WTC11 (cell line): ENCODE data around the gene KCNC4. TPM values are rescaled to one million over a fixed set of nuclear protein-coding genes. Genes with fewer than 3 reads are reported as not detected.

ENCODE experiments used
- ATAC-seq: fragments of 200-7000 bp; cut with Tn5 transposase; 2 replicates; pipeline ENCODE4 v1.10.0; 2021; ENCODE audit warnings: mild to moderate bottlenecking, moderate library complexity
- CTCF ChIA-PET: fragments of 300-600 bp; sonication (Branson Sonifier 250); formaldehyde crosslinking; loops from one replicate; lab custom pipeline; 2021; ENCODE audit warnings: antibody characterized with exemption; lab: Charles Lee
- POLR2A ChIA-PET: fragments of 350-600 bp; sonication (Branson Sonifier 250); formaldehyde crosslinking; loops from one replicate; lab custom pipeline; 2021; ENCODE audit warnings: antibody characterized with exemption; lab: Charles Lee
- DNase-seq: peaks from one replicate; pipeline ENCODE4 v3.0.0; 2021; ENCODE audit warnings: low spot score
- H3K27ac Mint-ChIP-seq: 2 replicates; pipeline ENCODE4 v1.8.0; 2021; ENCODE audit warnings: mixed read lengths
- H3K27me3 Mint-ChIP-seq: 2 replicates; pipeline ENCODE4 v1.8.0; 2021; ENCODE audit warnings: low read depth, mild to moderate bottlenecking, moderate library complexity, mixed read lengths
- H3K36me3 Mint-ChIP-seq: 2 replicates; pipeline ENCODE4 v1.8.0; 2021; ENCODE audit warnings: mixed read lengths
- H3K4me1 Mint-ChIP-seq: 2 replicates; pipeline ENCODE4 v1.8.0; 2022; ENCODE audit warnings: mixed read lengths
- H3K4me3 Mint-ChIP-seq: 2 replicates; pipeline ENCODE4 v1.8.0; 2021; ENCODE audit warnings: mild to moderate bottlenecking, moderate library complexity, mixed read lengths
- H3K9me3 Mint-ChIP-seq: 2 replicates; pipeline ENCODE4 v1.8.0; 2021; ENCODE audit warnings: mixed read lengths
- AR ChIP-seq: fragments of 250-450 bp; sonication (Bioruptor Pico); IDR thresholded peaks from 2 replicates; pipeline ENCODE4 v1.9.0; 2021; ENCODE audit warnings: mild to moderate bottlenecking
- CREM ChIP-seq: sonication (generic); formaldehyde crosslinking; IDR thresholded peaks from 2 replicates; pipeline ENCODE4 v1.8.1; 2022; ENCODE audit warnings: mild to moderate bottlenecking, missing genetic modification reagents, moderate library complexity
- ESRRA ChIP-seq: sonication (generic); formaldehyde crosslinking; IDR thresholded peaks from 2 replicates; pipeline ENCODE4 v1.8.1; 2022; ENCODE audit warnings: mild to moderate bottlenecking, missing genetic modification reagents, borderline replicate concordance
- HMGXB4 ChIP-seq: sonication (generic); formaldehyde crosslinking; IDR thresholded peaks from 2 replicates; pipeline ENCODE4 v1.8.1; 2023; ENCODE audit warnings: mild to moderate bottlenecking, moderate library complexity, missing genetic modification reagents
- NR1H2 ChIP-seq: sonication (generic); formaldehyde crosslinking; IDR thresholded peaks from 2 replicates; pipeline ENCODE4 v1.9.0; 2021; ENCODE audit warnings: mild to moderate bottlenecking, moderate library complexity, missing genetic modification reagents
- OVOL2 ChIP-seq: fragments of 250-450 bp; sonication (Bioruptor Pico); IDR thresholded peaks from 2 replicates; pipeline ENCODE4 v1.9.0; 2021; ENCODE audit warnings: mild to moderate bottlenecking, borderline replicate concordance
- TCF7 ChIP-seq: sonication (generic); formaldehyde crosslinking; IDR thresholded peaks from 2 replicates; pipeline ENCODE4 v1.8.0; 2022; ENCODE audit warnings: mild to moderate bottlenecking, low read depth, missing genetic modification reagents, moderate library complexity
- ZNF219 ChIP-seq: sonication (generic); formaldehyde crosslinking; IDR thresholded peaks from 2 replicates; pipeline ENCODE4 v1.8.0; 2023; ENCODE audit warnings: missing genetic modification reagents, mild to moderate bottlenecking, borderline replicate concordance
- ZNF423 ChIP-seq: fragments of 250-450 bp; sonication (Bioruptor Pico); IDR thresholded peaks from 2 replicates; pipeline ENCODE4 v2.1.2; 2022; ENCODE audit warnings: mild to moderate bottlenecking, moderate library complexity
- ZNF512 ChIP-seq: sonication (generic); formaldehyde crosslinking; IDR thresholded peaks from 2 replicates; pipeline ENCODE4 v1.8.1; 2022; ENCODE audit warnings: missing genetic modification reagents, borderline replicate concordance
- total RNA-seq: library from RNA; stranded (reverse); gene quantifications from 3 replicates; pipeline ENCODE4 v1.2.3, GENCODE V29; 2021
- TF ChIP-seq, protein P1 (sequence below): sonication (generic); formaldehyde crosslinking; IDR thresholded peaks from 2 replicates; pipeline ENCODE4 v1.8.1; 2023; ENCODE audit warnings: mild to moderate bottlenecking, missing genetic modification reagents
- TF ChIP-seq, protein P2 (sequence below): fragments of 250-450 bp; sonication (Bioruptor Pico); IDR thresholded peaks from 2 replicates; pipeline ENCODE4 v1.9.0; 2021; ENCODE audit warnings: mild to moderate bottlenecking
- TF ChIP-seq, protein P3 (sequence below): fragments of 200-600 bp; IDR thresholded peaks from 2 replicates; pipeline ENCODE4 v1.8.0; 2022; ENCODE audit warnings: antibody characterized with exemption
- TF ChIP-seq, protein P4 (sequence below): fragments of 250-450 bp; sonication (Bioruptor Pico); IDR thresholded peaks from 2 replicates; pipeline ENCODE4 v1.9.0; 2021; ENCODE audit warnings: moderate library complexity, mild to moderate bottlenecking, inconsistent platforms, borderline replicate concordance
- TF ChIP-seq, protein P5 (sequence below): sonication (generic); formaldehyde crosslinking; IDR thresholded peaks from 2 replicates; pipeline ENCODE4 v1.8.0; 2023; ENCODE audit warnings: mild to moderate bottlenecking, missing genetic modification reagents
- TF ChIP-seq, protein P6 (sequence below): sonication (generic); formaldehyde crosslinking; IDR thresholded peaks from 2 replicates; pipeline ENCODE4 v1.8.1; 2022; ENCODE audit warnings: low read depth, mild to moderate bottlenecking, moderate library complexity, missing genetic modification reagents, borderline replicate concordance

The KCNC4 gene
- total RNA-seq, 1 experiment from 2014 or later = 19.9 TPM

- TF ChIP-seq, protein P1, sequence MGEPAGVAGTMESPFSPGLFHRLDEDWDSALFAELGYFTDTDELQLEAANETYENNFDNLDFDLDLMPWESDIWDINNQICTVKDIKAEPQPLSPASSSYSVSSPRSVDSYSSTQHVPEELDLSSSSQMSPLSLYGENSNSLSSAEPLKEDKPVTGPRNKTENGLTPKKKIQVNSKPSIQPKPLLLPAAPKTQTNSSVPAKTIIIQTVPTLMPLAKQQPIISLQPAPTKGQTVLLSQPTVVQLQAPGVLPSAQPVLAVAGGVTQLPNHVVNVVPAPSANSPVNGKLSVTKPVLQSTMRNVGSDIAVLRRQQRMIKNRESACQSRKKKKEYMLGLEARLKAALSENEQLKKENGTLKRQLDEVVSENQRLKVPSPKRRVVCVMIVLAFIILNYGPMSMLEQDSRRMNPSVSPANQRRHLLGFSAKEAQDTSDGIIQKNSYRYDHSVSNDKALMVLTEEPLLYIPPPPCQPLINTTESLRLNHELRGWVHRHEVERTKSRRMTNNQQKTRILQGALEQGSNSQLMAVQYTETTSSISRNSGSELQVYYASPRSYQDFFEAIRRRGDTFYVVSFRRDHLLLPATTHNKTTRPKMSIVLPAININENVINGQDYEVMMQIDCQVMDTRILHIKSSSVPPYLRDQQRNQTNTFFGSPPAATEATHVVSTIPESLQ (CRISPR knock-in tag) = no peak
- TF ChIP-seq ZNF512 (CRISPR knock-in tag) = no peak
- TF ChIP-seq, protein P2, sequence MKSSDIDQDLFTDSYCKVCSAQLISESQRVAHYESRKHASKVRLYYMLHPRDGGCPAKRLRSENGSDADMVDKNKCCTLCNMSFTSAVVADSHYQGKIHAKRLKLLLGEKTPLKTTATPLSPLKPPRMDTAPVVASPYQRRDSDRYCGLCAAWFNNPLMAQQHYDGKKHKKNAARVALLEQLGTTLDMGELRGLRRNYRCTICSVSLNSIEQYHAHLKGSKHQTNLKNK = no peak
- TF ChIP-seq, protein P3, sequence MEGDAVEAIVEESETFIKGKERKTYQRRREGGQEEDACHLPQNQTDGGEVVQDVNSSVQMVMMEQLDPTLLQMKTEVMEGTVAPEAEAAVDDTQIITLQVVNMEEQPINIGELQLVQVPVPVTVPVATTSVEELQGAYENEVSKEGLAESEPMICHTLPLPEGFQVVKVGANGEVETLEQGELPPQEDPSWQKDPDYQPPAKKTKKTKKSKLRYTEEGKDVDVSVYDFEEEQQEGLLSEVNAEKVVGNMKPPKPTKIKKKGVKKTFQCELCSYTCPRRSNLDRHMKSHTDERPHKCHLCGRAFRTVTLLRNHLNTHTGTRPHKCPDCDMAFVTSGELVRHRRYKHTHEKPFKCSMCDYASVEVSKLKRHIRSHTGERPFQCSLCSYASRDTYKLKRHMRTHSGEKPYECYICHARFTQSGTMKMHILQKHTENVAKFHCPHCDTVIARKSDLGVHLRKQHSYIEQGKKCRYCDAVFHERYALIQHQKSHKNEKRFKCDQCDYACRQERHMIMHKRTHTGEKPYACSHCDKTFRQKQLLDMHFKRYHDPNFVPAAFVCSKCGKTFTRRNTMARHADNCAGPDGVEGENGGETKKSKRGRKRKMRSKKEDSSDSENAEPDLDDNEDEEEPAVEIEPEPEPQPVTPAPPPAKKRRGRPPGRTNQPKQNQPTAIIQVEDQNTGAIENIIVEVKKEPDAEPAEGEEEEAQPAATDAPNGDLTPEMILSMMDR = peak; percentile 82
- TF ChIP-seq, protein P4, sequence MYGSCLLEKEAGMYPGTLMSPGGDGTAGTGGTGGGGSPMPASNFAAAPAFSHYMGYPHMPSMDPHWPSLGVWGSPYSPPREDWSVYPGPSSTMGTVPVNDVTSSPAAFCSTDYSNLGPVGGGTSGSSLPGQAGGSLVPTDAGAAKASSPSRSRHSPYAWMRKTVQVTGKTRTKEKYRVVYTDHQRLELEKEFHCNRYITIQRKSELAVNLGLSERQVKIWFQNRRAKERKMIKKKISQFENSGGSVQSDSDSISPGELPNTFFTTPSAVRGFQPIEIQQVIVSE (CRISPR knock-in tag) = no peak
- TF ChIP-seq, all 79 proteins: peak for 2
These were observed 2.3 kb upstream of the KCNC4 start (continued) for GRCh38 chr1:110207831-110208230.

GRCh38 chr1:110208916-110209645 is 1.0 kb upstream of the KCNC4 start:
- Mint-ChIP-seq H3K27me3 (peaks cover 22% of the 10 kb centered on the region), H3K9me3 (no peaks in the 10 kb centered on the region), H3K4me1 (peaks cover 30% of the 10 kb centered on the region), H3K27ac (peak overlapping the region; percentile 92), H3K4me3 (peak overlapping the region; percentile 82), H3K36me3 (no peaks in the 10 kb centered on the region)
- ATAC-seq (no peak), DNase-seq (no peak)
- ChIA-PET POLR2A (interaction anchor here (1.0 to 1.7 kb wide), 5 partner anchors 104 to 130 kb away, joined by 3 to 12 read pairs (median 5); partner anchors contain the start of gene RBM15), CTCF (interaction anchor here (0.9 to 11.5 kb wide), 21 partner anchors 10 to 287 kb away, joined by 3 to 759 read pairs (median 14); partner anchors contain the start of gene RBM15)
- TF ChIP-seq CREM (CRISPR knock-in tag) (no peak), NR1H2 (no peak), ESRRA (no peak), TCF7 (CRISPR knock-in tag) (no peak), ZNF423 (CRISPR knock-in tag) (no peak), OVOL2 (CRISPR knock-in tag) (no peak), HMGXB4 (no peak), ZNF219 (CRISPR knock-in tag) (no peak), AR (no peak)
- TF ChIP-seq, protein P5, sequence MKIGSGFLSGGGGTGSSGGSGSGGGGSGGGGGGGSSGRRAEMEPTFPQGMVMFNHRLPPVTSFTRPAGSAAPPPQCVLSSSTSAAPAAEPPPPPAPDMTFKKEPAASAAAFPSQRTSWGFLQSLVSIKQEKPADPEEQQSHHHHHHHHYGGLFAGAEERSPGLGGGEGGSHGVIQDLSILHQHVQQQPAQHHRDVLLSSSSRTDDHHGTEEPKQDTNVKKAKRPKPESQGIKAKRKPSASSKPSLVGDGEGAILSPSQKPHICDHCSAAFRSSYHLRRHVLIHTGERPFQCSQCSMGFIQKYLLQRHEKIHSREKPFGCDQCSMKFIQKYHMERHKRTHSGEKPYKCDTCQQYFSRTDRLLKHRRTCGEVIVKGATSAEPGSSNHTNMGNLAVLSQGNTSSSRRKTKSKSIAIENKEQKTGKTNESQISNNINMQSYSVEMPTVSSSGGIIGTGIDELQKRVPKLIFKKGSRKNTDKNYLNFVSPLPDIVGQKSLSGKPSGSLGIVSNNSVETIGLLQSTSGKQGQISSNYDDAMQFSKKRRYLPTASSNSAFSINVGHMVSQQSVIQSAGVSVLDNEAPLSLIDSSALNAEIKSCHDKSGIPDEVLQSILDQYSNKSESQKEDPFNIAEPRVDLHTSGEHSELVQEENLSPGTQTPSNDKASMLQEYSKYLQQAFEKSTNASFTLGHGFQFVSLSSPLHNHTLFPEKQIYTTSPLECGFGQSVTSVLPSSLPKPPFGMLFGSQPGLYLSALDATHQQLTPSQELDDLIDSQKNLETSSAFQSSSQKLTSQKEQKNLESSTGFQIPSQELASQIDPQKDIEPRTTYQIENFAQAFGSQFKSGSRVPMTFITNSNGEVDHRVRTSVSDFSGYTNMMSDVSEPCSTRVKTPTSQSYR (CRISPR knock-in tag) = no peak
- TF ChIP-seq, protein P6, sequence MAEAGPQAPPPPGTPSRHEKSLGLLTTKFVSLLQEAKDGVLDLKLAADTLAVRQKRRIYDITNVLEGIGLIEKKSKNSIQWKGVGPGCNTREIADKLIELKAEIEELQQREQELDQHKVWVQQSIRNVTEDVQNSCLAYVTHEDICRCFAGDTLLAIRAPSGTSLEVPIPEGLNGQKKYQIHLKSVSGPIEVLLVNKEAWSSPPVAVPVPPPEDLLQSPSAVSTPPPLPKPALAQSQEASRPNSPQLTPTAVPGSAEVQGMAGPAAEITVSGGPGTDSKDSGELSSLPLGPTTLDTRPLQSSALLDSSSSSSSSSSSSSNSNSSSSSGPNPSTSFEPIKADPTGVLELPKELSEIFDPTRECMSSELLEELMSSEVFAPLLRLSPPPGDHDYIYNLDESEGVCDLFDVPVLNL (CRISPR knock-in tag) = no peak
